Measurements from ENCODE around the gene NR6A1. TPM values are rescaled to one million over a fixed set of nuclear protein-coding genes. Genes with fewer than 3 reads are reported as not detected.

The NR6A1 gene
- total RNA-seq, 2 experiments from 2014 or later: 0.74 to 1.1 TPM

GRCh38 chr9:124688238-124688904 lies 82.7 kb downstream of the NR6A1 start:
- no peak for DNase-seq
- intact Hi-C loops (cut with micrococcal nuclease): no loop called here
- Mint-ChIP-seq H3K27ac (no peak overlapping the region), H3K4me3 (no peak overlapping the region), H3K9me3 (no peaks in the 10 kb centered on the region), H3K4me1 (ENCODE audit: low read depth) (no peaks in the 10 kb centered on the region), H3K36me3 (ENCODE audit: low read depth) (no peaks in the 10 kb centered on the region), H3K27me3 (peaks cover 1% of the 10 kb centered on the region)
- no peak for ATAC-seq
- ChIA-PET POLR2A (no interaction called here), CTCF (interaction anchor here (0.7 to 1.6 kb wide), 3 partner anchors 8 to 71 kb away, joined by 3 to 5 read pairs (median 3); no protein-coding TSS in a partner anchor)
- no peak for TF ChIP-seq CTCF (IDR thresholded peaks at IDR 0.05)

GRCh38 chr9:124686918-124687317 lies 84.2 kb downstream of the NR6A1 start:
- Mint-ChIP-seq H3K9me3 (no peaks in the 10 kb centered on the region), H3K27ac (no peak overlapping the region), H3K4me1 (ENCODE audit: low read depth) (no peaks in the 10 kb centered on the region), H3K36me3 (ENCODE audit: low read depth) (no peaks in the 10 kb centered on the region), H3K4me3 (no peak overlapping the region), H3K27me3 (peaks cover 1% of the 10 kb centered on the region)
- CTCF ChIA-PET: interaction anchor here (1.0 to 1.1 kb wide), 2 partner anchors 13 to 70 kb away, joined by 3 to 4 read pairs; no protein-coding TSS in a partner anchor
- no peak for ATAC-seq
- POLR2A ChIA-PET: interaction anchor here (0.6 kb wide), 1 partner anchor 505 kb away, joined by 3 read pairs; no protein-coding TSS in a partner anchor
- intact Hi-C loops (cut with micrococcal nuclease): no loop called here
- TF ChIP-seq CTCF (IDR thresholded peaks at IDR 0.05): no peak
- DNase-seq: no peak

- CTCF ChIA-PET: interaction anchor here (0.9 kb wide), 1 partner anchor 26 kb away, joined by 3 read pairs; no protein-coding TSS in a partner anchor
- intact Hi-C loops (cut with micrococcal nuclease): no loop called here
- DNase-seq (no peak), ATAC-seq (no peak)
- Mint-ChIP-seq H3K36me3 (ENCODE audit: low read depth) (no peaks in the 10 kb centered on the region), H3K4me1 (ENCODE audit: low read depth) (no peaks in the 10 kb centered on the region), H3K9me3 (no peaks in the 10 kb centered on the region), H3K4me3 (no peak overlapping the region), H3K27me3 (peaks cover 1% of the 10 kb centered on the region), H3K27ac (no peak overlapping the region)
- POLR2A ChIA-PET: no interaction called here
- TF ChIP-seq CTCF (IDR thresholded peaks at IDR 0.05): no peak
These were observed 85.9 kb downstream of the NR6A1 start for GRCh38 chr9:124685217-124685616.

GRCh38 chr9:124684169-124684568 lies 86.9 kb downstream of the NR6A1 start:
- TF ChIP-seq CTCF (IDR thresholded peaks at IDR 0.05): no peak
- no peak for ATAC-seq
- intact Hi-C loops (cut with micrococcal nuclease): no loop called here

GRCh38 chr9:124683043-124683442 lies 88.1 kb downstream of the NR6A1 start:
- CTCF ChIA-PET: interaction anchor here (1.2 to 2.3 kb wide), 3 partner anchors 29 to 66 kb away, joined by 3 to 8 read pairs (median 4); no protein-coding TSS in a partner anchor
- DNase-seq (no peak), ATAC-seq (no peak)
- POLR2A ChIA-PET: no interaction called here
- Mint-ChIP-seq H3K36me3 (ENCODE audit: low read depth) (no peaks in the 10 kb centered on the region), H3K27me3 (peaks cover 1% of the 10 kb centered on the region), H3K4me1 (ENCODE audit: low read depth) (no peaks in the 10 kb centered on the region), H3K27ac (no peak overlapping the region), H3K9me3 (no peaks in the 10 kb centered on the region), H3K4me3 (no peak overlapping the region)
- intact Hi-C loops (cut with micrococcal nuclease): no loop called here
- TF ChIP-seq CTCF (IDR thresholded peaks at IDR 0.05): no peak

More at GRCh38 chr9:124684169-124684568, 86.9 kb downstream of the NR6A1 start:
- no peaks in the 10 kb centered on the region for H3K36me3 Mint-ChIP-seq (ENCODE audit: low read depth)
- H3K9me3 Mint-ChIP-seq: no peaks in the 10 kb centered on the region
- H3K4me1 Mint-ChIP-seq (ENCODE audit: low read depth): no peaks in the 10 kb centered on the region
- ChIA-PET CTCF (interaction anchor here (2.3 kb wide), 1 partner anchor 27 kb away, joined by 8 read pairs; no protein-coding TSS in a partner anchor), POLR2A (no interaction called here)
- peaks cover 1% of the 10 kb centered on the region for H3K27me3 Mint-ChIP-seq
- no peak overlapping the region for H3K27ac Mint-ChIP-seq
- no peak overlapping the region for H3K4me3 Mint-ChIP-seq
- no peak for DNase-seq
